HepG2 (cell line): Measurements from ENCODE around the gene ALKBH2. TPM values are rescaled to one million over a fixed set of nuclear protein-coding genes. Genes with fewer than 3 reads are reported as not detected.
A peak's percentile ranks its signal among the peaks of the same experiment; 100 is the strongest.

Source experiments
- BRCA1 ChIP-seq: sonication (generic); formaldehyde crosslinking; IDR thresholded peaks from 2 replicates; pipeline ENCODE4 v1.4.0; 2020; ENCODE audit warnings: missing genetic modification reagents
- CBX2 ChIP-seq, 2 experiments: fragments of 200-600 bp in 1 of 2; sonication (generic); formaldehyde crosslinking in 1 of 2; IDR thresholded peaks; 2 replicates each; pipeline versions ENCODE4 v1.7.0 to v1.8.1; 2018 to 2022; ENCODE audit warnings: low read depth in 2 of 2, low read length in 1 of 2, mild to moderate bottlenecking in 1 of 2, missing genetic modification reagents in 1 of 2
- GLMP ChIP-seq: sonication (generic); formaldehyde crosslinking; IDR thresholded peaks from 2 replicates; pipeline ENCODE4 v1.9.0; 2021; ENCODE audit warnings: missing genetic modification reagents, mild to moderate bottlenecking, borderline replicate concordance
- MYC ChIP-seq: sonication (generic); formaldehyde crosslinking; IDR thresholded peaks from 2 replicates; pipeline ENCODE4 v1.9.0; 2021; ENCODE audit warnings: missing genetic modification reagents, borderline replicate concordance
- MYPOP ChIP-seq: sonication (generic); formaldehyde crosslinking; IDR thresholded peaks from 2 replicates; pipeline ENCODE4 v1.8.1; 2023; ENCODE audit warnings: mild to moderate bottlenecking, moderate library complexity, missing genetic modification reagents
- NKX3-1 ChIP-seq: sonication (generic); formaldehyde crosslinking; IDR thresholded peaks from 2 replicates; pipeline ENCODE4 v1.5.0; 2020; ENCODE audit warnings: missing genetic modification reagents
- POLR2G ChIP-seq: fragments of 200-400 bp; formaldehyde crosslinking; IDR thresholded peaks from 2 replicates; pipeline ENCODE4 v1.6.1; 2018; ENCODE audit warnings: mild to moderate bottlenecking, low read depth, low read length, moderate library complexity
- RELA ChIP-seq: sonication (generic); formaldehyde crosslinking; IDR thresholded peaks from 2 replicates; pipeline ENCODE4 v1.4.0; 2020; ENCODE audit warnings: missing genetic modification reagents
- SYNCRIP ChIP-seq: fragments of 200-400 bp; formaldehyde crosslinking; IDR thresholded peaks from 2 replicates; pipeline ENCODE4 v1.6.1; 2018; ENCODE audit warnings: mild to moderate bottlenecking, low read depth, low read length; ENCODE audit not compliant: insufficient read depth
- TFDP1 ChIP-seq: IDR thresholded peaks from 2 replicates; pipeline ENCODE4 v1.6.1; 2016; ENCODE audit warnings: missing compliant biosample characterization, missing genetic modification reagents, borderline replicate concordance
- THRA ChIP-seq: sonication (generic); formaldehyde crosslinking; IDR thresholded peaks from 2 replicates; pipeline ENCODE4 v1.4.0; 2020; ENCODE audit warnings: missing genetic modification reagents, borderline replicate concordance
- USF2 ChIP-seq, 2 experiments: sonication (generic) in 1 of 2; formaldehyde crosslinking in 1 of 2; IDR thresholded peaks; 2 replicates each; pipeline versions ENCODE4 v1.5.1 to v1.6.1; 2011 to 2020; ENCODE audit warnings: borderline replicate concordance in 1 of 2, low read depth in 1 of 2, low read length in 1 of 2, mild to moderate bottlenecking in 1 of 2, missing genetic modification reagents in 1 of 2, moderate library complexity in 1 of 2
- ZNF224 ChIP-seq: sonication (generic); formaldehyde crosslinking; IDR thresholded peaks from 2 replicates; pipeline ENCODE4 v1.5.0; 2020; ENCODE audit warnings: mild to moderate bottlenecking, missing genetic modification reagents
- ZNF275 ChIP-seq: sonication (generic); formaldehyde crosslinking; IDR thresholded peaks from 2 replicates; pipeline ENCODE4 v1.8.0; 2022; ENCODE audit warnings: missing genetic modification reagents, mild to moderate bottlenecking, inconsistent platforms, borderline replicate concordance
- ZNF337 ChIP-seq: sonication (generic); formaldehyde crosslinking; IDR thresholded peaks from 2 replicates; pipeline ENCODE4 v1.5.1; 2020; ENCODE audit warnings: missing genetic modification reagents, low read depth, mild to moderate bottlenecking, borderline replicate concordance
- ZNF841 ChIP-seq: sonication (generic); formaldehyde crosslinking; IDR thresholded peaks from 2 replicates; pipeline ENCODE4 v1.8.1; 2023; ENCODE audit warnings: missing genetic modification reagents, borderline replicate concordance
- ZNF891 ChIP-seq: sonication (generic); formaldehyde crosslinking; IDR thresholded peaks from 2 replicates; pipeline ENCODE4 v1.5.0; 2020; ENCODE audit warnings: mild to moderate bottlenecking, missing genetic modification reagents
- polyA plus RNA-seq, 8 experiments: library from polyadenylated mRNA; depleted of rRNA in 3 of 8; stranded (reverse) in 7 of 8; unstranded in 1 of 8; fragments of >200 nt; fragmentation: Illumina TruSeq in 4 of 8; extraction: Trizol in 4 of 8; gene quantifications; 2 replicates each; pipeline versions ENCODE4 v1.2.1 to v1.2.3, GENCODE V29; 2011 to 2016; ENCODE audit warnings: low read depth in 4 of 8, missing spikeins in 1 of 8, mixed read lengths in 1 of 8; ENCODE audit not compliant: insufficient read depth in 1 of 8
- total RNA-seq, 5 experiments: library from RNA; depleted of rRNA; stranded (reverse); fragments of >200 nt; fragmentation: Illumina TruSeq; extraction: Trizol; gene quantifications; 2 replicates each; pipeline ENCODE4 v1.2.3, GENCODE V29; 2016; ENCODE audit warnings: low read depth in 1 of 5

Gene ALKBH2
- total and polyA plus RNA-seq, 2 of the 13 experiments (the other 11 are each of a cell fraction or from before 2014, with no cell fraction given), result 21.0 to 40.5 TPM

- TF ChIP-seq CBX2 (IDR thresholded peaks at IDR 0.05; ENCODE audit: low read depth, low read length) (no peak), CBX2 (CRISPR knock-in tag; IDR thresholded peaks at IDR 0.05; ENCODE audit: low read depth) (no peak), SYNCRIP (no peak), GLMP (no peak), ZNF224 (peak; percentile 61; the same call in 1 of the 2 replicates), MYC (peak; percentile 80; the same call in 1 of the 2 replicates), ZNF841 (CRISPR knock-in tag) (no peak), USF2 (IDR thresholded peaks at IDR 0.05; ENCODE audit: low read depth, low read length) (no peak), USF2 (CRISPR knock-in tag; IDR thresholded peaks at IDR 0.05; ENCODE audit: borderline replicate concordance) (no peak), THRA (CRISPR knock-in tag) (peak; percentile 77; the same call in 1 of the 2 replicates), BRCA1 (0 out of 2 replicates have a peak, but pooled peaks have one; percentile 73), POLR2G (peak; percentile 41), ZNF891 (CRISPR knock-in tag) (no peak), ZNF275 (CRISPR knock-in tag) (no peak), TFDP1 (CRISPR knock-in tag) (peak; percentile 51; the same call in 1 of the 2 replicates), ZNF337 (CRISPR knock-in tag) (no peak), MYPOP (CRISPR knock-in tag) (peak; percentile 63; the same call in 1 of the 2 replicates), NKX3-1 (peak; percentile 88; the same call in 1 of the 2 replicates), RELA (CRISPR knock-in tag) (peak; percentile 83)
Observed at GRCh38 chr12:109052414-109053323, 40.6 kb downstream of the ALKBH2 start, which contains the start of gene USP30 (continued).
